ENCODE measurements around the gene ABLIM2. TPM values are rescaled to one million over a fixed set of nuclear protein-coding genes. Genes with fewer than 3 reads are reported as not detected.

ABLIM2 gene
- total RNA-seq, 2 donors from 2014 or later = 5.7 to 11.2 TPM

- DNase-seq (ENCODE audit: low spot score) = no peak
- Histone ChIP-seq H3K4me1 (peaks cover 0 to 19% of the 10 kb centered on the region in 2 donors), H3K27ac (no peak overlapping the region), H3K36me3 (no peaks in the 10 kb centered on the region), H3K4me3 (no peak overlapping the region), H3K27me3 (no peaks in the 10 kb centered on the region), H3K9me3 (peaks cover 0 to 3% of the 10 kb centered on the region in 2 donors)
- no peak for TF ChIP-seq CTCF (IDR thresholded peaks at IDR 0.05)
These were observed 4.4 kb upstream of the ABLIM2 start for GRCh38 chr4:8163026-8163425.

GRCh38 chr4:8162625-8163024 is 4.0 kb upstream of the ABLIM2 start:
- Histone ChIP-seq H3K27ac (no peak overlapping the region), H3K27me3 (no peaks in the 10 kb centered on the region), H3K4me3 (no peak overlapping the region), H3K4me1 (peaks cover 0 to 23% of the 10 kb centered on the region in 2 donors), H3K36me3 (no peaks in the 10 kb centered on the region), H3K9me3 (no peaks in the 10 kb centered on the region)
- TF ChIP-seq CTCF (IDR thresholded peaks at IDR 0.05) = no peak
- DNase-seq (ENCODE audit: low spot score) = no peak

GRCh38 chr4:8160572-8160971 is 2.0 kb upstream of the ABLIM2 start:
- Histone ChIP-seq H3K36me3 (no peaks in the 10 kb centered on the region), H3K27me3 (no peaks in the 10 kb centered on the region), H3K9me3 (no peaks in the 10 kb centered on the region), H3K4me1 (peaks cover 0 to 38% of the 10 kb centered on the region in 2 donors), H3K4me3 (no peak overlapping the region), H3K27ac (no peak overlapping the region)
- no peak for TF ChIP-seq CTCF (IDR thresholded peaks at IDR 0.05)
- DNase-seq (ENCODE audit: low spot score) = no peak

- DNase-seq (ENCODE audit: low spot score) = no peak
- Histone ChIP-seq H3K4me3 (no peak overlapping the region), H3K4me1 (peaks cover 0 to 38% of the 10 kb centered on the region in 2 donors)
These were observed 1.6 kb upstream of the ABLIM2 start for GRCh38 chr4:8160233-8160560.

GRCh38 chr4:8159537-8160232 is 1.1 kb upstream of the ABLIM2 start:
- peaks cover 0 to 38% of the 10 kb centered on the region in 2 donors for H3K4me1 ChIP-seq
- no peaks in the 10 kb centered on the region for H3K9me3 ChIP-seq
- no peaks in the 10 kb centered on the region for H3K36me3 ChIP-seq
- TF ChIP-seq CTCF (IDR thresholded peaks at IDR 0.05) = no peak
- peak overlapping the region; percentile 69 to 77 for H3K27ac ChIP-seq
- no peak for DNase-seq (ENCODE audit: low spot score)
- H3K4me3 ChIP-seq = peak overlapping the region; percentile 76 to 83
- no peaks in the 10 kb centered on the region for H3K27me3 ChIP-seq

More at GRCh38 chr4:8160233-8160560, 1.6 kb upstream of the ABLIM2 start:
- no peak for TF ChIP-seq CTCF (IDR thresholded peaks at IDR 0.05)
- H3K27me3 ChIP-seq = no peaks in the 10 kb centered on the region
- H3K36me3 ChIP-seq = no peaks in the 10 kb centered on the region
- H3K9me3 ChIP-seq = no peaks in the 10 kb centered on the region
- H3K27ac ChIP-seq = no peak overlapping the region
